Activated T-cell treated with anti-CD3 and anti-CD28 coated beads, Interleukin-2, amount 50 U/mL, for 48 hours (primary cell): Measurements from ENCODE around the gene PRM3.

Experiments used
- DNase-seq, 2 experiments: peaks; one replicate each; pipeline ENCODE4 v3.0.0-alpha.2; 2020

The PRM3 gene

DNA sequence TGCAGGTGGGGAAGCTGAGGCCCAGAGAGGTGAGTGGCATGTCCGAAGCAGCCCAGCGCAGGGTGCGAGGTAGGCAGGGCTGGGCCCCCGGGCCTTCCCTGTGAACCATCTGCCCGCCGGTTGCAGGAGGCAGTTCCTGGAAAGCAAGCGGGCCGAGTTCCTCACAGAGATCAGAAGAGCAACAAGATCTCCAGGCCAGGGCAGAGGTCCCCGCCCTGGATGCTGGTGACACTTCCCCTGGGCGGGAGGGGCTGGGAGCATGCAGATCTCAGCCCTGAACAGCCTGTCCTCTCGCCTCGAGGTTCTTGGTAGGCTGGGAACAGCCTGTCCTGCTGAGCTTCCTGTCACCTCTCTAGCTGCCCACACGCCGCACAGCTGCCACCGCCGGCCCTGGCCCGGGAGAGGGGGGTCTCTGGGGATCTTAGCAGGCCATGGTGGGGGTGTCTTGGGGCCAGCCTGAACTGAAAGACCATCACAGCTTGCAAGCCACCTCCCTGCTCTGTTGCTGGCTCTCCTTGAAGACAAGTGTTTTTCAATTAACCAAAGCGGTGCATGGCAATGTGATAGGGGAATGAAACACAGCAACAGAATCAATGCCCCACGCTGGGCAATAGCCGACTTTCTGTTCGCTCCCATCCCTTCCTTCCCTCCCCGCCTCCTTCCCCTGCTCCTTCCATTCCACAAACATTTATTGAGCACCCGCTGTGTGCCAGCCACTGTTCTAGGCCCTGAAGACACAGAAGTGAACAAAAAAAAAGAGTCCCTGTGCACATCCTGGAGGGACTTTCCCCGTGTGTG lies 49.1 kb downstream of the PRM3 start:
- peak; percentile 82 to 84 for DNase-seq
